Peyer's patch (tissue), 4 donors: ENCODE results near the gene ITIH5.

Source experiments
- POLR2A ChIP-seq, 2 donors: fragments of 450-650 bp; IDR thresholded peaks; one replicate each; pipeline ENCODE4 v1.5.1; 2017; ENCODE audit warnings: antibody characterized with exemption in 2 of 2, mild to moderate bottlenecking in 2 of 2, moderate library complexity in 2 of 2
- TF ChIP-seq, protein P1 (sequence below), 6 experiments: fragments of 450-650 bp in 4 of 6; fragments of 200-600 bp in 2 of 6; sonication (generic) in 1 of 6; IDR thresholded peaks; one replicate each; pipeline ENCODE4 v1.5.1; 2017 to 2019; ENCODE audit warnings: antibody characterized with exemption in 6 of 6, mild to moderate bottlenecking in 3 of 6, moderate library complexity in 1 of 6

DNA sequence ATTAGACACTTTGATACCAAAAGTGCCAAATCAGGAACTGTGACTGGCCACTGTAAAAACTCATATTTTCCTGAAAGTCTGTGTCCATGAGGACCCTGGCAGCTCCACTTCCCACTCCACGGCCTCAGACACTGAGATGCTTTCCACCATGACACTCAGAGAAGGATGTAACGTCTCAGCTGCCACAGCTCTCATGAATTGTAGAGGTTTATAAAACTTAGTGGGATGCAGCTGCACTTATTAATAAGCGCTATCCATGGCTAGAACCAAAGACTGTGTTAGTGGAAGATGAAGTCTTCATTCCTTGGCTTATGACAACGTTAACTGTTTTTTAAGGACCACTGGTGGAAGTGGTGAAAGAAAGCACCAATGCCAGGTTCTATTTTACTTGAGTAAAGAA lies 121.0 kb downstream of the ITIH5 start:
- TF ChIP-seq, protein P1, sequence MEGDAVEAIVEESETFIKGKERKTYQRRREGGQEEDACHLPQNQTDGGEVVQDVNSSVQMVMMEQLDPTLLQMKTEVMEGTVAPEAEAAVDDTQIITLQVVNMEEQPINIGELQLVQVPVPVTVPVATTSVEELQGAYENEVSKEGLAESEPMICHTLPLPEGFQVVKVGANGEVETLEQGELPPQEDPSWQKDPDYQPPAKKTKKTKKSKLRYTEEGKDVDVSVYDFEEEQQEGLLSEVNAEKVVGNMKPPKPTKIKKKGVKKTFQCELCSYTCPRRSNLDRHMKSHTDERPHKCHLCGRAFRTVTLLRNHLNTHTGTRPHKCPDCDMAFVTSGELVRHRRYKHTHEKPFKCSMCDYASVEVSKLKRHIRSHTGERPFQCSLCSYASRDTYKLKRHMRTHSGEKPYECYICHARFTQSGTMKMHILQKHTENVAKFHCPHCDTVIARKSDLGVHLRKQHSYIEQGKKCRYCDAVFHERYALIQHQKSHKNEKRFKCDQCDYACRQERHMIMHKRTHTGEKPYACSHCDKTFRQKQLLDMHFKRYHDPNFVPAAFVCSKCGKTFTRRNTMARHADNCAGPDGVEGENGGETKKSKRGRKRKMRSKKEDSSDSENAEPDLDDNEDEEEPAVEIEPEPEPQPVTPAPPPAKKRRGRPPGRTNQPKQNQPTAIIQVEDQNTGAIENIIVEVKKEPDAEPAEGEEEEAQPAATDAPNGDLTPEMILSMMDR (IDR thresholded peaks at IDR 0.05), result no peak
- no peak for TF ChIP-seq POLR2A (IDR thresholded peaks at IDR 0.05)
